Osteocyte (in vitro differentiated cells): ENCODE measurements around the gene ASB3. TPM values are rescaled to one million over a fixed set of nuclear protein-coding genes. Genes with fewer than 3 reads are reported as not detected.
A peak's percentile ranks its signal among the peaks of the same experiment; 100 is the strongest.

Experiments
- DNase-seq: peaks from one replicate; pipeline ENCODE4 v3.0.0; 2021; ENCODE audit warnings: mixed read lengths; ENCODE audit not compliant: unreplicated experiment; ENCODE audit errors: extremely low spot score
- H3K27ac Mint-ChIP-seq: one replicate; pipeline ENCODE4 v1.8.0; 2021; ENCODE audit warnings: mild to moderate bottlenecking, mixed read lengths; ENCODE audit not compliant: unreplicated experiment
- H3K27me3 Mint-ChIP-seq: one replicate; pipeline ENCODE4 v1.8.0; 2021; ENCODE audit warnings: mixed read lengths; ENCODE audit not compliant: unreplicated experiment
- H3K36me3 Mint-ChIP-seq: one replicate; pipeline ENCODE4 v1.8.0; 2021; ENCODE audit warnings: mixed read lengths; ENCODE audit not compliant: unreplicated experiment
- H3K4me1 Mint-ChIP-seq: one replicate; pipeline ENCODE4 v1.8.0; 2021; ENCODE audit warnings: mixed read lengths; ENCODE audit not compliant: unreplicated experiment
- H3K4me3 Mint-ChIP-seq: one replicate; pipeline ENCODE4 v1.8.0; 2021; ENCODE audit warnings: mild to moderate bottlenecking, moderate library complexity, mixed read lengths; ENCODE audit not compliant: unreplicated experiment
- H3K9me3 Mint-ChIP-seq: one replicate; pipeline ENCODE4 v1.8.0; 2021; ENCODE audit warnings: mixed read lengths; ENCODE audit not compliant: unreplicated experiment
- CTCF ChIP-seq: fragments of 200-600 bp; sonication (generic); IDR thresholded peaks from 2 replicates; pipeline ENCODE4 v1.5.0; 2021; ENCODE audit warnings: antibody characterized with exemption, mild to moderate bottlenecking, moderate library complexity
- total RNA-seq: library from RNA; stranded (reverse); gene quantifications from 2 replicates; pipeline ENCODE4 v1.2.1, GENCODE V29; 2021

ASB3 gene
- total RNA-seq, 1 donor from 2014 or later: 21.8 TPM

- H3K27me3 Mint-ChIP-seq: no peaks in the 10 kb centered on the region
- H3K4me3 Mint-ChIP-seq: no peak overlapping the region
- peaks cover 10% of the 10 kb centered on the region for H3K36me3 Mint-ChIP-seq
- no peak overlapping the region for H3K27ac Mint-ChIP-seq
- peaks cover under 1% of the 10 kb centered on the region for H3K4me1 Mint-ChIP-seq
- no peak for DNase-seq
- TF ChIP-seq CTCF: no peak
- no peaks in the 10 kb centered on the region for H3K9me3 Mint-ChIP-seq
These were observed 8.1 kb downstream of the ASB3 start for GRCh38 chr2:53778536-53779162.

- Mint-ChIP-seq H3K27ac (no peak overlapping the region), H3K4me3 (no peak overlapping the region)
These were observed 9.6 kb downstream of the ASB3 start for GRCh38 chr2:53777134-53777533.

GRCh38 chr2:53770264-53770663 is 16.5 kb downstream of the ASB3 start:
- no peaks in the 10 kb centered on the region for H3K9me3 Mint-ChIP-seq
- no peak overlapping the region for H3K27ac Mint-ChIP-seq
- H3K4me1 Mint-ChIP-seq: peaks cover 10% of the 10 kb centered on the region
- no peak for TF ChIP-seq CTCF
- no peaks in the 10 kb centered on the region for H3K36me3 Mint-ChIP-seq
- no peaks in the 10 kb centered on the region for H3K27me3 Mint-ChIP-seq
- DNase-seq: no peak
- no peak overlapping the region for H3K4me3 Mint-ChIP-seq

More at GRCh38 chr2:53777134-53777533, 9.6 kb downstream of the ASB3 start:
- Mint-ChIP-seq H3K27me3 (no peaks in the 10 kb centered on the region), H3K4me1 (no peaks in the 10 kb centered on the region), H3K36me3 (peaks cover 10% of the 10 kb centered on the region), H3K9me3 (no peaks in the 10 kb centered on the region)
- DNase-seq: no peak
- no peak for TF ChIP-seq CTCF

GRCh38 chr2:53769318-53769945 is 17.3 kb downstream of the ASB3 start:
- Mint-ChIP-seq H3K9me3 (no peaks in the 10 kb centered on the region), H3K36me3 (peaks cover 2% of the 10 kb centered on the region), H3K4me1 (peaks cover 10% of the 10 kb centered on the region), H3K4me3 (no peak overlapping the region), H3K27me3 (no peaks in the 10 kb centered on the region), H3K27ac (no peak overlapping the region)
- no peak for TF ChIP-seq CTCF
- no peak for DNase-seq

DNA sequence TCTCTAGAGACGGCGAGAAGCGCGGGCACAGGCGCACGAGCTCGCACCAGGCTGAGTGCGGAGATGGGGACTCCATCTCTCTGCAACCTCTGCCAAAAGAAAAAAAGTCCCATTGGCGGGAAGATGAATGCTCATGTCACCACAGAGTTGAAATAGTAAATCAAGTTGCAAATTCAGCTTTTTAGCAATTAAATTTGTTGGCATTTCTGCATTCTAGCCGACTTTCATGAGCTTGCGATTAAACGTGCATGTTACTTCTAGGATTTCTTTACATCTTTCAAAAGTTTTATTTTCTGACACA is 18.6 kb downstream of the ASB3 start:
- Mint-ChIP-seq H3K27ac (peak overlapping the region; percentile 70), H3K9me3 (no peaks in the 10 kb centered on the region), H3K36me3 (peaks cover 8% of the 10 kb centered on the region), H3K4me3 (peak overlapping the region; percentile 82), H3K27me3 (no peaks in the 10 kb centered on the region), H3K4me1 (peaks cover 10% of the 10 kb centered on the region)
- no peak for TF ChIP-seq CTCF
- no peak for DNase-seq
